ENCODE data around the gene ZNF22. TPM values are rescaled to one million over a fixed set of nuclear protein-coding genes. Genes with fewer than 3 reads are reported as not detected.
A peak's percentile ranks its signal among the peaks of the same experiment; 100 is the strongest.

ZNF22 gene
- total and polyA plus RNA-seq, 12 donors: 11.0 to 17.2 (median 15.6) TPM

- no peak for TF ChIP-seq CTCF (IDR thresholded peaks at IDR 0.05)
- ATAC-seq: no peak
- Histone ChIP-seq H3K36me3 (peaks cover 0 to 85% (median 30%) of the 10 kb centered on the region in 9 donors), H3K27me3 (no peaks in the 10 kb centered on the region), H3K9me3 (no peaks in the 10 kb centered on the region), H3K4me3 (no peak overlapping the region), H3K4me1 (peaks cover 32 to 86% (median 68%) of the 10 kb centered on the region in 9 donors), H3K27ac (peak overlapping the region; percentile 27 to 99 (median 61))
- peak in 1 of 2 donors; percentile 11 for DNase-seq
- intact Hi-C loops (cut with DNase I): loop anchor here in 5 of 10 donors (1.0 to 10.0 kb wide), 5 partner anchors 56 to 434 kb away; no protein-coding TSS in a partner anchor
- WGBS, 2 donors: 95 to 96% methylated on average over 7 of the region's 7 CpGs
These were observed 9.8 kb upstream of the ZNF22 start for GRCh38 chr10:44990965-44991364.

GRCh38 chr10:44991571-44991970, 9.2 kb upstream of the ZNF22 start:
- TF ChIP-seq CTCF (IDR thresholded peaks at IDR 0.05): no peak
- no peak for ATAC-seq
- no peak overlapping the region for H3K4me3 ChIP-seq
- H3K9me3 ChIP-seq: no peaks in the 10 kb centered on the region
- peaks cover 0 to 79% (median 30%) of the 10 kb centered on the region in 9 donors for H3K36me3 ChIP-seq
- peak in 1 of 2 donors; percentile 43 for DNase-seq
- peak overlapping the region in 9 of 10 donors; percentile 21 to 99 (median 65) for H3K27ac ChIP-seq
- no peaks in the 10 kb centered on the region for H3K27me3 ChIP-seq
- 47 to 52% methylated on average over 5 of the region's 5 CpGs for WGBS, 2 donors
- intact Hi-C loops (cut with DNase I): loop anchor here in 4 of 10 donors (5.0 to 10.0 kb wide), 4 partner anchors 57 to 433 kb away; no protein-coding TSS in a partner anchor
- H3K4me1 ChIP-seq: peaks cover 38 to 86% (median 69%) of the 10 kb centered on the region in 9 donors

GRCh38 chr10:44992070-44992731, 8.5 kb upstream of the ZNF22 start:
- DNase-seq (peak in 1 of 2 donors; percentile 56), ATAC-seq (no peak)
- Histone ChIP-seq H3K9me3 (no peaks in the 10 kb centered on the region), H3K27ac (peak overlapping the region in 9 of 10 donors; percentile 21 to 99 (median 65)), H3K4me3 (no peak overlapping the region), H3K36me3 (peaks cover 0 to 73% (median 30%) of the 10 kb centered on the region in 9 donors), H3K4me1 (peaks cover 43 to 89% (median 75%) of the 10 kb centered on the region in 9 donors), H3K27me3 (no peaks in the 10 kb centered on the region)
- intact Hi-C loops (cut with DNase I): loop anchor here in 4 of 10 donors (5.0 to 10.0 kb wide), 4 partner anchors 57 to 433 kb away; no protein-coding TSS in a partner anchor
- 59 to 62% methylated on average over 11 of the region's 11 CpGs for WGBS, 2 donors
- TF ChIP-seq CTCF (IDR thresholded peaks at IDR 0.05): no peak

- peaks cover 0 to 67% (median 30%) of the 10 kb centered on the region in 9 donors for H3K36me3 ChIP-seq
- peak overlapping the region in 6 of 10 donors; percentile 57 to 99 (median 72) for H3K27ac ChIP-seq
- H3K4me3 ChIP-seq: no peak overlapping the region
- 94 to 95% methylated on average over 8 of the region's 8 CpGs for WGBS, 2 donors
- TF ChIP-seq CTCF (IDR thresholded peaks at IDR 0.05): no peak
- H3K27me3 ChIP-seq: no peaks in the 10 kb centered on the region
- peaks cover 45 to 90% (median 81%) of the 10 kb centered on the region in 9 donors for H3K4me1 ChIP-seq
- intact Hi-C loops (cut with DNase I): loop anchor here in 4 of 10 donors (5.0 to 10.0 kb wide), 4 partner anchors 58 to 432 kb away; no protein-coding TSS in a partner anchor
- ATAC-seq (no peak), DNase-seq (no peak)
- no peaks in the 10 kb centered on the region for H3K9me3 ChIP-seq
These were observed 7.9 kb upstream of the ZNF22 start for GRCh38 chr10:44992732-44993225.
